ENCODE results near the gene AADACL2.

DNA sequence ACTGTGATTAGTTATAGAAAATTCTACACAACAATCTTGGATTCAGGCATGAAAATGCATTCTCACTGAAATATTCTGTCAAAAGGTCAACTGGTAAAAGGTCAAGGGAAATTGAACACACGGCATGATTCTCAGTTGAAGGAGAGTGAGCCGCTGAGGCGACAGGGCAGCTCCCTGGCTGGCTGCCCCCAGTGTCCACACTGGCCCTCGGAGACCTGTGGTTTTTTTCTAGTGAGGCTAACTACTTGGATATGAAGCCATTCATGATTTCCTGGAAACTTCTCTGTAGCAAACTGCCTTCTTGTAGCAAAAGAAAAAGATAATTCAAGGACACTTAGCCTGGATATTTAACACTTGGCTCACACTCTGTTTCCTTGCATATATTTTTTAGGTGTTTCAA, 37.2 kb downstream of the AADACL2 start:
- TF ChIP-seq, protein P1, sequence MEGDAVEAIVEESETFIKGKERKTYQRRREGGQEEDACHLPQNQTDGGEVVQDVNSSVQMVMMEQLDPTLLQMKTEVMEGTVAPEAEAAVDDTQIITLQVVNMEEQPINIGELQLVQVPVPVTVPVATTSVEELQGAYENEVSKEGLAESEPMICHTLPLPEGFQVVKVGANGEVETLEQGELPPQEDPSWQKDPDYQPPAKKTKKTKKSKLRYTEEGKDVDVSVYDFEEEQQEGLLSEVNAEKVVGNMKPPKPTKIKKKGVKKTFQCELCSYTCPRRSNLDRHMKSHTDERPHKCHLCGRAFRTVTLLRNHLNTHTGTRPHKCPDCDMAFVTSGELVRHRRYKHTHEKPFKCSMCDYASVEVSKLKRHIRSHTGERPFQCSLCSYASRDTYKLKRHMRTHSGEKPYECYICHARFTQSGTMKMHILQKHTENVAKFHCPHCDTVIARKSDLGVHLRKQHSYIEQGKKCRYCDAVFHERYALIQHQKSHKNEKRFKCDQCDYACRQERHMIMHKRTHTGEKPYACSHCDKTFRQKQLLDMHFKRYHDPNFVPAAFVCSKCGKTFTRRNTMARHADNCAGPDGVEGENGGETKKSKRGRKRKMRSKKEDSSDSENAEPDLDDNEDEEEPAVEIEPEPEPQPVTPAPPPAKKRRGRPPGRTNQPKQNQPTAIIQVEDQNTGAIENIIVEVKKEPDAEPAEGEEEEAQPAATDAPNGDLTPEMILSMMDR (IDR thresholded peaks at IDR 0.05) = no peak
- TF ChIP-seq EZH2 (IDR thresholded peaks at IDR 0.05; ENCODE audit: borderline replicate concordance, insufficient read depth, low read depth, low read length, poor library complexity, severe bottlenecking) = no peak

Measured in B cell (primary cell).